ENCODE results near the gene PAM.

DNA sequence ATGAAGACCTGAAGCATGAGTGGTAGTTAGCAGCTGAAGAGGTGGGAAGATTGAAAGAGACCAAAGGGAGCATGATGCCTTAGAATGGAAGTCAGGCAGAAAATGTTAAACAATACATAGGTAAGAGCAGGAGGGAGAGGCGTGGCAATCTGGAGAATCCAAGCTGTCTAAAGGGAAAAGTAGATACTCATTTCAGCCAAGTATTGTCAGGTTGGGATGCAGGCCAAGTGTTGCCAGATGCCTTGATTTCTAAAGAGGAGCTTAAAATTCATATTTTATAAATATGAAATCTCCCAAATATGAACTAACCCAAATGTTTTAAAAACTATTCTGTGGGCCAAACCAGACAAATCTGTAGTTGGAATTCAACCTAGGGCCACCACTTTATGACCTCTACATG is 4.2 kb downstream of the PAM start:
- TF ChIP-seq, protein P1, sequence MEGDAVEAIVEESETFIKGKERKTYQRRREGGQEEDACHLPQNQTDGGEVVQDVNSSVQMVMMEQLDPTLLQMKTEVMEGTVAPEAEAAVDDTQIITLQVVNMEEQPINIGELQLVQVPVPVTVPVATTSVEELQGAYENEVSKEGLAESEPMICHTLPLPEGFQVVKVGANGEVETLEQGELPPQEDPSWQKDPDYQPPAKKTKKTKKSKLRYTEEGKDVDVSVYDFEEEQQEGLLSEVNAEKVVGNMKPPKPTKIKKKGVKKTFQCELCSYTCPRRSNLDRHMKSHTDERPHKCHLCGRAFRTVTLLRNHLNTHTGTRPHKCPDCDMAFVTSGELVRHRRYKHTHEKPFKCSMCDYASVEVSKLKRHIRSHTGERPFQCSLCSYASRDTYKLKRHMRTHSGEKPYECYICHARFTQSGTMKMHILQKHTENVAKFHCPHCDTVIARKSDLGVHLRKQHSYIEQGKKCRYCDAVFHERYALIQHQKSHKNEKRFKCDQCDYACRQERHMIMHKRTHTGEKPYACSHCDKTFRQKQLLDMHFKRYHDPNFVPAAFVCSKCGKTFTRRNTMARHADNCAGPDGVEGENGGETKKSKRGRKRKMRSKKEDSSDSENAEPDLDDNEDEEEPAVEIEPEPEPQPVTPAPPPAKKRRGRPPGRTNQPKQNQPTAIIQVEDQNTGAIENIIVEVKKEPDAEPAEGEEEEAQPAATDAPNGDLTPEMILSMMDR (IDR thresholded peaks at IDR 0.05), result no peak
- TF ChIP-seq POLR2A (IDR thresholded peaks at IDR 0.05) (no peak), POLR2AphosphoS5 (IDR thresholded peaks at IDR 0.05; ENCODE audit: insufficient read depth in 1 of 2, low read depth in 1 of 2) (no peak)
